Measurements from ENCODE around the gene SPINT3.

GRCh38 chr20:45485388-45485787 is 30.0 kb downstream of the SPINT3 start:
- TF ChIP-seq POLR2A (IDR thresholded peaks at IDR 0.05; ENCODE audit: borderline replicate concordance, extremely low read depth, insufficient read depth, insufficient read length) (no peak), CEBPB (IDR thresholded peaks at IDR 0.05; ENCODE audit: low read depth) (no peak), CTCF (IDR thresholded peaks at IDR 0.05 in 2 of 3, conservative IDR thresholded peaks at IDR 0.05 in 1 of 3; ENCODE audit: borderline replicate concordance in 1 of 3, insufficient read depth in 1 of 3, low read depth in 2 of 3, low read length in 2 of 3) (no peak), CBX3 (IDR thresholded peaks at IDR 0.05; ENCODE audit: low read depth) (no peak), POLR2AphosphoS5 (IDR thresholded peaks at IDR 0.05; ENCODE audit: low read depth, low read length) (no peak), EZH2phosphoT487 (IDR thresholded peaks at IDR 0.05; ENCODE audit: borderline replicate concordance) (no peak), ZFX (IDR thresholded peaks at IDR 0.05) (no peak)

All from HCT116 (cell line).